Measurements from ENCODE around the gene HCLS1. TPM values are rescaled to one million over a fixed set of nuclear protein-coding genes. Genes with fewer than 3 reads are reported as not detected.

HCLS1 gene
- total and polyA plus RNA-seq, 2 of the 8 experiments (the other 6 are each of a cell fraction or from before 2014, with no cell fraction given) = 0.53 to 1.3 TPM

DNA sequence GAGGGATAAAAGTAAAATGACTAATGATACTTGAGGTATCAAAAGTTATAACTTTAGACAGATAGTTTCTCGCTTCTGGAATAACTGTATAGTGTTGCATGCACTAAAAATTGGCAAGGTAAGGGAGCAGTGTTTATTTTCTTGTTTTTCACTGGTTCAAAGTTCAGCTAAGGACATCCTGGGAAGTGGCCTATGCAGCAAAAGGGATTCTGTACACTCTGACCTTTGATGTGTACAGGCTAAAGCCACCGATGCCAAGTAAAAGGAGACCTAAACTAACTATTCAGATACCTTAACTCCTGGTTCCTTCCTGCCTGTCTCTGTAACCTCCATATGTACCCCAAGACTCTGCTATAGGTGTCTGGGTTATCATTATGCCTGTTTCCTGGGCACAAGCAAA is 65.9 kb downstream of the HCLS1 start (continued):
- TF ChIP-seq, protein P1, sequence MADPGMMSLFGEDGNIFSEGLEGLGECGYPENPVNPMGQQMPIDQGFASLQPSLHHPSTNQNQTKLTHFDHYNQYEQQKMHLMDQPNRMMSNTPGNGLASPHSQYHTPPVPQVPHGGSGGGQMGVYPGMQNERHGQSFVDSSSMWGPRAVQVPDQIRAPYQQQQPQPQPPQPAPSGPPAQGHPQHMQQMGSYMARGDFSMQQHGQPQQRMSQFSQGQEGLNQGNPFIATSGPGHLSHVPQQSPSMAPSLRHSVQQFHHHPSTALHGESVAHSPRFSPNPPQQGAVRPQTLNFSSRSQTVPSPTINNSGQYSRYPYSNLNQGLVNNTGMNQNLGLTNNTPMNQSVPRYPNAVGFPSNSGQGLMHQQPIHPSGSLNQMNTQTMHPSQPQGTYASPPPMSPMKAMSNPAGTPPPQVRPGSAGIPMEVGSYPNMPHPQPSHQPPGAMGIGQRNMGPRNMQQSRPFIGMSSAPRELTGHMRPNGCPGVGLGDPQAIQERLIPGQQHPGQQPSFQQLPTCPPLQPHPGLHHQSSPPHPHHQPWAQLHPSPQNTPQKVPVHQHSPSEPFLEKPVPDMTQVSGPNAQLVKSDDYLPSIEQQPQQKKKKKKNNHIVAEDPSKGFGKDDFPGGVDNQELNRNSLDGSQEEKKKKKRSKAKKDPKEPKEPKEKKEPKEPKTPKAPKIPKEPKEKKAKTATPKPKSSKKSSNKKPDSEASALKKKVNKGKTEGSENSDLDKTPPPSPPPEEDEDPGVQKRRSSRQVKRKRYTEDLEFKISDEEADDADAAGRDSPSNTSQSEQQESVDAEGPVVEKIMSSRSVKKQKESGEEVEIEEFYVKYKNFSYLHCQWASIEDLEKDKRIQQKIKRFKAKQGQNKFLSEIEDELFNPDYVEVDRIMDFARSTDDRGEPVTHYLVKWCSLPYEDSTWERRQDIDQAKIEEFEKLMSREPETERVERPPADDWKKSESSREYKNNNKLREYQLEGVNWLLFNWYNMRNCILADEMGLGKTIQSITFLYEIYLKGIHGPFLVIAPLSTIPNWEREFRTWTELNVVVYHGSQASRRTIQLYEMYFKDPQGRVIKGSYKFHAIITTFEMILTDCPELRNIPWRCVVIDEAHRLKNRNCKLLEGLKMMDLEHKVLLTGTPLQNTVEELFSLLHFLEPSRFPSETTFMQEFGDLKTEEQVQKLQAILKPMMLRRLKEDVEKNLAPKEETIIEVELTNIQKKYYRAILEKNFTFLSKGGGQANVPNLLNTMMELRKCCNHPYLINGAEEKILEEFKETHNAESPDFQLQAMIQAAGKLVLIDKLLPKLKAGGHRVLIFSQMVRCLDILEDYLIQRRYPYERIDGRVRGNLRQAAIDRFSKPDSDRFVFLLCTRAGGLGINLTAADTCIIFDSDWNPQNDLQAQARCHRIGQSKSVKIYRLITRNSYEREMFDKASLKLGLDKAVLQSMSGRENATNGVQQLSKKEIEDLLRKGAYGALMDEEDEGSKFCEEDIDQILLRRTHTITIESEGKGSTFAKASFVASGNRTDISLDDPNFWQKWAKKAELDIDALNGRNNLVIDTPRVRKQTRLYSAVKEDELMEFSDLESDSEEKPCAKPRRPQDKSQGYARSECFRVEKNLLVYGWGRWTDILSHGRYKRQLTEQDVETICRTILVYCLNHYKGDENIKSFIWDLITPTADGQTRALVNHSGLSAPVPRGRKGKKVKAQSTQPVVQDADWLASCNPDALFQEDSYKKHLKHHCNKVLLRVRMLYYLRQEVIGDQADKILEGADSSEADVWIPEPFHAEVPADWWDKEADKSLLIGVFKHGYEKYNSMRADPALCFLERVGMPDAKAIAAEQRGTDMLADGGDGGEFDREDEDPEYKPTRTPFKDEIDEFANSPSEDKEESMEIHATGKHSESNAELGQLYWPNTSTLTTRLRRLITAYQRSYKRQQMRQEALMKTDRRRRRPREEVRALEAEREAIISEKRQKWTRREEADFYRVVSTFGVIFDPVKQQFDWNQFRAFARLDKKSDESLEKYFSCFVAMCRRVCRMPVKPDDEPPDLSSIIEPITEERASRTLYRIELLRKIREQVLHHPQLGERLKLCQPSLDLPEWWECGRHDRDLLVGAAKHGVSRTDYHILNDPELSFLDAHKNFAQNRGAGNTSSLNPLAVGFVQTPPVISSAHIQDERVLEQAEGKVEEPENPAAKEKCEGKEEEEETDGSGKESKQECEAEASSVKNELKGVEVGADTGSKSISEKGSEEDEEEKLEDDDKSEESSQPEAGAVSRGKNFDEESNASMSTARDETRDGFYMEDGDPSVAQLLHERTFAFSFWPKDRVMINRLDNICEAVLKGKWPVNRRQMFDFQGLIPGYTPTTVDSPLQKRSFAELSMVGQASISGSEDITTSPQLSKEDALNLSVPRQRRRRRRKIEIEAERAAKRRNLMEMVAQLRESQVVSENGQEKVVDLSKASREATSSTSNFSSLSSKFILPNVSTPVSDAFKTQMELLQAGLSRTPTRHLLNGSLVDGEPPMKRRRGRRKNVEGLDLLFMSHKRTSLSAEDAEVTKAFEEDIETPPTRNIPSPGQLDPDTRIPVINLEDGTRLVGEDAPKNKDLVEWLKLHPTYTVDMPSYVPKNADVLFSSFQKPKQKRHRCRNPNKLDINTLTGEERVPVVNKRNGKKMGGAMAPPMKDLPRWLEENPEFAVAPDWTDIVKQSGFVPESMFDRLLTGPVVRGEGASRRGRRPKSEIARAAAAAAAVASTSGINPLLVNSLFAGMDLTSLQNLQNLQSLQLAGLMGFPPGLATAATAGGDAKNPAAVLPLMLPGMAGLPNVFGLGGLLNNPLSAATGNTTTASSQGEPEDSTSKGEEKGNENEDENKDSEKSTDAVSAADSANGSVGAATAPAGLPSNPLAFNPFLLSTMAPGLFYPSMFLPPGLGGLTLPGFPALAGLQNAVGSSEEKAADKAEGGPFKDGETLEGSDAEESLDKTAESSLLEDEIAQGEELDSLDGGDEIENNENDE (IDR thresholded peaks at IDR 0.05; ENCODE audit: insufficient replicate concordance, low read length) = no peak
- TF ChIP-seq CHD2 (IDR thresholded peaks at IDR 0.05; ENCODE audit: low read length) (no peak), SAP30 (IDR thresholded peaks at IDR 0.05; ENCODE audit: insufficient read depth, insufficient replicate concordance, low read length) (no peak), POU5F1 (IDR thresholded peaks at IDR 0.05; ENCODE audit: low read depth, low read length) (no peak), NANOG (IDR thresholded peaks at IDR 0.05; ENCODE audit: insufficient read depth, low read depth, low read length, poor library complexity, severe bottlenecking) (no peak), KDM5A (IDR thresholded peaks at IDR 0.05; ENCODE audit: low read length) (no peak), BRCA1 (IDR thresholded peaks at IDR 0.05; ENCODE audit: low read depth, low read length) (no peak), SP2 (IDR thresholded peaks at IDR 0.05; ENCODE audit: low read length) (no peak)
